Panc1 (cell line): ENCODE data around the gene NCOA6. TPM values are rescaled to one million over a fixed set of nuclear protein-coding genes. Genes with fewer than 3 reads are reported as not detected.
"Not testable (repeated sequence)": the region's sequence is repeated elsewhere in the genome, so short reads cannot be mapped to it uniquely, and the experiment has no call there.

ENCODE experiments used
- ATAC-seq: fragments of 200-7000 bp; cut with Tn5 transposase; 2 replicates; pipeline ENCODE4 v1.9.1; 2020; ENCODE audit warnings: mild to moderate bottlenecking, moderate library complexity
- BruUV-seq: library from RNA; stranded (reverse); fragments of 400-500 nt; replicated peaks from 2 replicates; lab custom pipeline; 2021; lab: Mats Ljungman, UMichigan
- CTCF ChIA-PET: fragments of 300-600 bp; sonication (Branson Sonifier 250); formaldehyde crosslinking; loops from one replicate; lab custom pipeline; 2022; ENCODE audit warnings: antibody characterized with exemption; lab: Charles Lee
- POLR2A ChIA-PET: fragments of 300-600 bp; sonication (Branson Sonifier 250); formaldehyde crosslinking; loops from one replicate; lab custom pipeline; 2022; ENCODE audit warnings: antibody characterized with exemption; lab: Charles Lee
- DNase-seq: peaks from one replicate; pipeline ENCODE4 v3.0.0-alpha.2; 2010; ENCODE audit warnings: low read depth, low spot score
- H3K27ac ChIP-seq: 2 replicates; pipeline ENCODE4 v1.5.1; 2011; ENCODE audit warnings: mild to moderate bottlenecking, low read length, inconsistent platforms
- H3K27me3 ChIP-seq: fragments of 200-500 bp; sonication (Bioruptor generic); 2 replicates; pipeline ENCODE4 v1.6.0; 2014; ENCODE audit warnings: low read length, inconsistent platforms; ENCODE audit not compliant: control insufficient read depth, insufficient read depth
- H3K36me3 ChIP-seq: fragments of 200-500 bp; sonication (Bioruptor generic); 2 replicates; pipeline ENCODE4 v1.5.1; 2014; ENCODE audit warnings: inconsistent platforms, mild to moderate bottlenecking, low read length, moderate library complexity; ENCODE audit not compliant: control insufficient read depth, insufficient read depth
- H3K4me1 ChIP-seq: 2 replicates; pipeline ENCODE4 v1.5.1; 2011; ENCODE audit warnings: inconsistent platforms, mild to moderate bottlenecking, low read length, moderate library complexity; ENCODE audit not compliant: control insufficient read depth, insufficient read depth
- H3K4me3 ChIP-seq, 2 experiments: 2 replicates each; pipeline ENCODE4 v1.5.1; 2011 to 2012; ENCODE audit warnings: low read depth in 2 of 2, low read length in 2 of 2, mild to moderate bottlenecking in 2 of 2, inconsistent platforms in 1 of 2, moderate library complexity in 1 of 2
- H3K9me3 ChIP-seq: fragments of 200-500 bp; sonication (Bioruptor generic); 2 replicates; pipeline ENCODE4 v1.5.1; 2014; ENCODE audit warnings: low read depth, mild to moderate bottlenecking, inconsistent platforms, low read length, moderate library complexity; ENCODE audit not compliant: control insufficient read depth, insufficient read depth
- CTCF ChIP-seq: fragments of 450-650 bp; IDR thresholded peaks from 2 replicates; pipeline ENCODE4 v1.5.1; 2017; ENCODE audit warnings: mild to moderate bottlenecking
- POLR2AphosphoS5 ChIP-seq: IDR thresholded peaks from 2 replicates; pipeline ENCODE4 v1.6.1; 2012; ENCODE audit warnings: mild to moderate bottlenecking, low read depth, low read length, moderate library complexity
- REST ChIP-seq, 2 experiments: IDR thresholded peaks; 2 replicates each; pipeline ENCODE4 v1.6.1; 2011 to 2012; ENCODE audit warnings: low read depth in 2 of 2, control low read depth in 1 of 2, low read length in 1 of 2, mild to moderate bottlenecking in 1 of 2, moderate library complexity in 1 of 2; ENCODE audit not compliant: insufficient read depth in 1 of 2
- SIN3A ChIP-seq: IDR thresholded peaks from 2 replicates; pipeline ENCODE4 v1.6.1; 2012; ENCODE audit warnings: low read depth, mild to moderate bottlenecking, low read length, moderate library complexity, borderline replicate concordance; ENCODE audit not compliant: insufficient read depth
- TCF7L2 ChIP-seq: IDR thresholded peaks from 2 replicates; pipeline ENCODE4 v1.6.1; 2011; ENCODE audit warnings: mild to moderate bottlenecking, low read depth, low read length, inconsistent platforms
- in situ Hi-C: cut with HindIII; loops from 2 replicates; pipeline ENCODE4 v1.10.0; 2016; ENCODE audit warnings: low sequenced_read_pairs, low pct_unique_long_range_greater_than_20kb
- intact Hi-C: fragments of 100-400 bp; cut with micrococcal nuclease; formaldehyde crosslinking; loops from one replicate; pipeline ENCODE4 v1.10.0; 2022; ENCODE audit not compliant: unreplicated experiment
- total RNA-seq: library from RNA; stranded (reverse); gene quantifications from one replicate; pipeline ENCODE4 v1.2.1, GENCODE V29; 2021; ENCODE audit not compliant: unreplicated experiment

Gene NCOA6
- total RNA-seq, 1 experiment from 2014 or later = 28.9 TPM

GRCh38 chr20:34716921-34717229 is 108.6 kb downstream of the NCOA6 start:
- Histone ChIP-seq H3K27ac (no peak overlapping the region), H3K4me3 (no peak overlapping the region), H3K36me3 (0 out of 2 replicates have a peak, but pooled peaks cover 2% of the 10 kb centered on the region), H3K9me3 (no peaks in the 10 kb centered on the region), H3K27me3 (no peaks in the 10 kb centered on the region), H3K4me1 (no peaks in the 10 kb centered on the region; the same call in 1 of the 2 replicates)
- no peak for DNase-seq
- no peak for ATAC-seq
- intact Hi-C loops (no loop called here), in situ Hi-C loops (no loop called here)
- CTCF ChIA-PET = no interaction called here
- TF ChIP-seq REST (IDR thresholded peaks at IDR 0.05; ENCODE audit: insufficient read depth in 1 of 2, low read depth in 2 of 2, low read length in 1 of 2) = no peak
- TF ChIP-seq TCF7L2 = no peak
- no peak for TF ChIP-seq SIN3A
- no peak for TF ChIP-seq CTCF
- no peak for TF ChIP-seq POLR2AphosphoS5
- POLR2A ChIA-PET = no interaction called here
- BruUV-seq = no TSS peak

DNA sequence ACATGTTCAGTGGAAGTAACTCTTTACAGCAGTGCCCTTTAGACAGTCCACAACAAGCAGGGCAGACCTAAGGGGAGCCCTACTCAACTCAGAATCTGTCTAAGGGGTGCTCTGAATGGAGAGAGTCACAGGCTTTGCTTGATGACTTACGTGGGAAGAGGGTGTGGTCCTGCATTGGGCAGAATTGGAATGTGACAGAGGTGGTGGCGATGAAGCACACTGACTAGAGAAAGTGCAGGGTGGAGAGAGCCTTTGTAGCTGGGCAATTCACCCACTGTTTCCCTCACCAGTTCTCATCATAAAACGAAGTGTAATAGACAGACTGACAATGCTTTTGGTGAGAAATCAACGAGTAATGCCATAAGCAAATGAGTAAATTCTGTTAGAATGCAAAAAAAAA is 110.1 kb downstream of the NCOA6 start:
- no peak for DNase-seq
- Histone ChIP-seq H3K4me1 (peaks cover 3% of the 10 kb centered on the region; the same call in 1 of the 2 replicates), H3K27ac (no peak overlapping the region), H3K27me3 (no peaks in the 10 kb centered on the region), H3K36me3 (0 out of 2 replicates have a peak, but pooled peaks cover 2% of the 10 kb centered on the region), H3K9me3 (no peaks in the 10 kb centered on the region), H3K4me3 (no peak overlapping the region)
- POLR2A ChIA-PET = interaction anchor here (0.6 kb wide), 1 partner anchor 228 kb away, joined by 5 read pairs; no protein-coding TSS in a partner anchor
- intact Hi-C loops (no loop called here), in situ Hi-C loops (no loop called here)
- CTCF ChIA-PET = no interaction called here
- no peak for ATAC-seq
- no TSS peak for BruUV-seq
- TF ChIP-seq REST (IDR thresholded peaks at IDR 0.05; ENCODE audit: insufficient read depth in 1 of 2, low read depth in 2 of 2, low read length in 1 of 2) (no peak), SIN3A (no peak), TCF7L2 (no peak), CTCF (no peak), POLR2AphosphoS5 (no peak)

DNA sequence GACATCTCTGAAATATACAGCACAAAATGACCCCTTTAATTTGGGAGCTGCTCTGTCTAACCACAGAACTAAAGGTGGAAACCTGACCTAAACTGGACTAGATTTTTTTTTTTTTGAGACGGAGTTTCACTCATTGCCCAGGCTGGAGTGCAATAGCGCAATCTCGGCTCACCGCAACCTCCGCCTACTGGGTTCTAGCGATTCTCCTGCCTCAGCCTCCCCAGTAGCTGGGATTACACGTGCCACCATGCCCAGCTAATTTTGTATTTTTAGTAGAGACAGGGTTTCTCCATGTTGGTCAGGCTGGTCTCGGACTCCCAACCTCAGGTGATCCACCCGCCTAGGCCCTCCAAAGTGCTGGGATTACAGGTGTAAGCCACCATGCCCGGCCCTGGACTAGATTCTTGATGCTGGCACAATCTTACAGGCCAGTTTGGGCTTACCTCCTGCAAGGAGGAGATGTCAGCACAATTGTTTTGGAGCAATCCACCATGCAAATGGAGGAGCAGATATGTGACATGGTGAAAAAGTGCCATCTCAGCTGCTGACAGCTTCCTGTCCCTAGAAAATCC is 111.4 kb downstream of the NCOA6 start:
- CTCF ChIA-PET, H3K4me3 ChIP-seq, H3K36me3 ChIP-seq, intact Hi-C loops, H3K4me1 ChIP-seq, H3K27ac ChIP-seq, BruUV-seq, H3K9me3 ChIP-seq, DNase-seq, H3K27me3 ChIP-seq, ATAC-seq, in situ Hi-C loops: not testable (repeated sequence)
- POLR2A ChIA-PET = interaction anchor here (0.7 kb wide), 1 partner anchor 46 kb away, joined by 4 read pairs; no protein-coding TSS in a partner anchor
